SJCRH30 (cell line): ENCODE measurements around the gene CYRIA. TPM values are rescaled to one million over a fixed set of nuclear protein-coding genes. Genes with fewer than 3 reads are reported as not detected.
A peak's percentile ranks its signal among the peaks of the same experiment; 100 is the strongest.

Experiments used
- DNase-seq, 2 experiments: peaks; one replicate each; pipeline ENCODE4 v3.0.0-alpha.2; 2015 to 2020
- H3K27ac ChIP-seq: fragments of 250-450 bp; sonication (Bioruptor Pico); 2 replicates; pipeline ENCODE4 v1.5.1; 2020; ENCODE audit warnings: mild to moderate bottlenecking, moderate library complexity
- H3K27me3 ChIP-seq: fragments of 250-450 bp; sonication (Bioruptor Pico); 2 replicates; pipeline ENCODE4 v1.5.1; 2020; ENCODE audit warnings: mild to moderate bottlenecking, moderate library complexity
- H3K36me3 ChIP-seq: fragments of 250-450 bp; sonication (Bioruptor Pico); 2 replicates; pipeline ENCODE4 v1.5.1; 2020; ENCODE audit warnings: mild to moderate bottlenecking, moderate library complexity
- H3K4me1 ChIP-seq: fragments of 250-450 bp; sonication (Bioruptor Pico); 2 replicates; pipeline ENCODE4 v1.5.1; 2020; ENCODE audit warnings: mild to moderate bottlenecking, moderate library complexity
- H3K4me3 ChIP-seq: fragments of 250-450 bp; sonication (Bioruptor Pico); 2 replicates; pipeline ENCODE4 v1.5.1; 2020; ENCODE audit warnings: mild to moderate bottlenecking, moderate library complexity
- H3K9me3 ChIP-seq: fragments of 250-450 bp; sonication (Bioruptor Pico); replicated peaks from 2 replicates; pipeline ENCODE4 v1.5.1; 2020; ENCODE audit warnings: mild to moderate bottlenecking, moderate library complexity
- total RNA-seq: library from RNA; depleted of rRNA; stranded (reverse); fragments of >200 nt; shearing (Covaris generic); gene quantifications from 2 replicates; pipeline ENCODE4 v1.2.3, GENCODE V29; 2014

The CYRIA gene
- total RNA-seq, 1 experiment from 2014 or later = 22.2 TPM

DNA sequence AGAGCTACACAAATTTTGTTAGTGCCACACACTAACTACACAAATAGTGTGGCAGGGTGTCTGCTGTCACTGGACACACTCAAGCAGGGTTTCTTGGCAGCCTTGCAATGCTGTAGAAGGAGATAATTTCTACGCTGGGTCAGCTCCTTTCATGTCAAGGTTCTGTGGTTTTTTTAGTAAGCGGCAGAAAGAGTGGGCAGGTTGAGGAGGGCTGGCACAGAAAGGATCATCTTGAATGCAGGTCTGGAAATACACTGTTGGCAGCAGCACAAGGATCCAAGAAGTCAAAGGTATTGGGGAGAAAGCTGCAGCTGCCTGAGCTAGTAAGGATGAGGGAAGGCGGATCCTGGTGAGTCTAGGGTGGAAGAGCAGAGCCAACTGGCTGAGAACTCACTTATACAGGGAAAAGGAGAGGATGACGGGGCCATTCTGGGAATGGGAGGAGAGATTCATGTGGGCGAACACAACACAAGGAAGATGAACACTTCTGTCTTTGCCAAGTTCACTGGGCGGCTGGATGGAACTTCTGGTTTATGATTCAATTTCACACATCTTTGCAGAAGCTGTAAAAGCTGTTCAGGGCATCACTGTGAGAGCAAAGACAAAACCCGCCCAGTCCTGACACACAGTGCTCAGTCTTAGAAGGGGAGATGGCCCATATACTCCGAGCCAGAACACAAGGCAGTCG, 16.9 kb upstream of the CYRIA start:
- Histone ChIP-seq H3K27ac (no peak overlapping the region), H3K4me3 (no peak overlapping the region), H3K9me3 (peaks cover 7% of the 10 kb centered on the region; the same call in 1 of the 2 replicates), H3K4me1 (no peaks in the 10 kb centered on the region), H3K27me3 (no peaks in the 10 kb centered on the region), H3K36me3 (no peaks in the 10 kb centered on the region)
- DNase-seq = no peak

DNA sequence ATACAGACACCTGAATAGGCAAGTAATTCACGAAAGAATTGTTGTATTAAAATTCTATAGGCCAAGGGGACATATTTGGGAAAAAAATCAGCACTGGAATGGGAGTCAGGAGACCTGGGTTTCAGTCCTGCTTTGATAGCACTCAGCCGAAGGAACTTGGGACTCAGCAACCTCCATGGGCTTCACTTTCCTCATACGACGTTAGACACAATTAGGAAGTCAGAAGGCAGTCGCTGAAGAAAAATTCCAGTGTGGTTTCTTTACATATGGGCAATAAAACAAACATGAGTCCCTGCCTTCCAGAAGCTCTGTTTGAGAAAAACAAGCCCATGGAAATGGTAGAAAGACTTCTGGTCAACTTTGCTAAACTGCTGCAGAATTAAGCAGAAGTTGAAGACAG, 15.1 kb upstream of the CYRIA start:
- Histone ChIP-seq H3K4me3 (no peak overlapping the region), H3K27ac (no peak overlapping the region), H3K4me1 (no peaks in the 10 kb centered on the region), H3K27me3 (no peaks in the 10 kb centered on the region), H3K36me3 (no peaks in the 10 kb centered on the region), H3K9me3 (peaks cover 8% of the 10 kb centered on the region)
- no peak for DNase-seq

DNA sequence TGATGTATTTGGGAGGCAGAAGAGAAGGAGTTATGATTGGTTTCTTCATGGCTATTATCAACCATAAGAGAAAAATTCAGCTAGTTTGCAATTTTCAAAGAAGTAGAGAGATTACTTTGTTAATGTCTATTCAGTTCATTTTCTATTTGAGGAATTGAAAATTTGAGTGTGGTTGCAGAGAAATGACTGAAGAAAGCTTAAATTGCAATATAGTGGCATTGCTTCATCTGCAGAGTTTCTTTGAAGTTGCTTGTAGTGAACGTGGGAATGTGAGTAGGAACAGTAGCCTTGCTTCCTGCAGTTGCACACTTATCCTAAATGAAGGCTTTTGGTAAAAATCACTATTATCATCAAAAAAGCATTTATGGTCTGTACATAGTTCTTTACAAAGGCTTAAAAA, 14.7 kb upstream of the CYRIA start:
- Histone ChIP-seq H3K4me1 (no peaks in the 10 kb centered on the region), H3K9me3 (peaks cover 8% of the 10 kb centered on the region), H3K27me3 (no peaks in the 10 kb centered on the region), H3K4me3 (no peak overlapping the region), H3K36me3 (no peaks in the 10 kb centered on the region), H3K27ac (no peak overlapping the region)
- no peak for DNase-seq

DNA sequence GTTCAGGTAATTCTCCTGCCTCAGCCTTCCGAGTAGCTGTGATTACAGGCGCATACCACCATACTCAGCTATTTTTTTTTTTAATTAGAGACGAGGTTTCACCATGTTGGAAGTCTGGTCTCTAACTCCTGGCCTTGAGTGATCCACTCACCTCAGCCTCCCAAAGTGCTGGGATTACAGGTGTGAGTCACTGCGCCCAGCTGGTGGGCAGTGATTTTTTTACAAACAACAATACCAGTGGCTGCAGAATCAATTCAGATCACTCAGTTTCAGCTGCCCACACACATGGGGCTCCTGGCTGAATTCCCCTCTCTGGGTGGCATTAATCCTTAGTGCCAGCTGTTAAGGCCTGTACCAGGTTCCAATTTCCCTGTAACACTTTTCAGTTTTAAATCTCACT, 13.3 kb upstream of the CYRIA start:
- DNase-seq = no peak
- H3K4me3 ChIP-seq = no peak overlapping the region
- H3K4me1 ChIP-seq = no peaks in the 10 kb centered on the region
- H3K9me3 ChIP-seq = peaks cover 8% of the 10 kb centered on the region
- H3K36me3 ChIP-seq = no peaks in the 10 kb centered on the region
- H3K27me3 ChIP-seq = no peaks in the 10 kb centered on the region
- H3K27ac ChIP-seq = no peak overlapping the region

DNA sequence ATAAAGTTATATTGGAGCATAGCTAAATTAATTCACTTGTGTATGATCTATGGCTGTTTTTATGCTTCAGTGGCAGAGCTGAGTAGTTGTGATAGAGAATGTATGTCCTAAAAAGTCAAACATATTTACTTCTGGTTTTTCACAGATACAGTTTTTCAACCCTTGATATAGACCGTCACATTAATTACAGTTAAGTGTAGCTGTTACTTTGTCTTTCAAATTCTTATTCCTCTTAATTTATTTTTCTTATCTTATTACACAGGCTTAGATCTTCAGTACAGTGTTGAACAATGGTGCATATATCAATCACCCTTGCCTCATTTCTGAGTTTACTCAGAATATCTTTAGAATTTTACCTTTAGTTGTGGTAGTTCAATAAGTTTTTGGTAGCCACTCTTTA, 12.2 kb upstream of the CYRIA start:
- H3K27me3 ChIP-seq = no peaks in the 10 kb centered on the region
- no peak for DNase-seq
- no peaks in the 10 kb centered on the region for H3K36me3 ChIP-seq
- H3K4me3 ChIP-seq = no peak overlapping the region
- no peaks in the 10 kb centered on the region for H3K4me1 ChIP-seq
- H3K27ac ChIP-seq = no peak overlapping the region
- peaks cover 8% of the 10 kb centered on the region for H3K9me3 ChIP-seq

DNA sequence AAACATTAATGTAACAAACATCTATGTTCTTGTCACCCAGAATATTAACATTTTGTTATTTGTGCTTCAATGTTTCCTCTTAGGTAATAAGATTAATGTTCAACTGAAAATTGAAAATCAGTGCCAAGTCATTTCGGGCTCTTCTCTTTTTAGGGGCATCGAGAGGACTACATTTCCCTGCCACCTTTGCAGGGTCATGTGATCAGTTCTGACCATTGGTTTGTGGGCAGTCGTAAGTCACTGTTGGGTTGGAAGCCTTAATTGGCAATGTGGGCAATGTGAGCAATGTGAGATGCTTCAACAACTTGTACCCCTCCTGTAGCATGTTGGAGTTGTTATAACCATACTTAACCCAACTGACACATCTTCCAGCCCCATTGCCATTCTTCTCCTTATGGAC, 10.1 kb upstream of the CYRIA start:
- Histone ChIP-seq H3K27me3 (no peaks in the 10 kb centered on the region), H3K4me1 (no peaks in the 10 kb centered on the region), H3K9me3 (peaks cover 8% of the 10 kb centered on the region), H3K27ac (no peak overlapping the region), H3K4me3 (no peak overlapping the region), H3K36me3 (no peaks in the 10 kb centered on the region)
- DNase-seq = no peak

DNA sequence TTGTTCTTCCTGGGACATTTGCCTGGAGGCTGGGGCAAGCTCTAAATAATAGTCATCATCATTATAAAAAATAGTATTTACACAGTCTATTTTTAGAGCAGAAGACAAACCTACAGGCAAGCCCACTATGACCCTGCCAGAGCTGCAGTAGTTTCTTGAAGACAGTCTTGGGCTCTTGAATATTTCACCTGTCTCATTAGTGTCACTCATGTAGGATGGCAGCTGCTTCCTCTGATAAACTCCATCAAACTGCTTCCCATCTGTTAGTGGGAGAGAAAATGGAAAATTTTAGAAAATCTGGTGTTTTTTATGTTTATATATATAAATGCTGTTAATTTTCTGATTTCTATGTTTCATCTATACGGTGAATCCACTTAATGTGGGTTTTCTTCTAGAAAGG, 8.5 kb upstream of the CYRIA start:
- peaks cover 8% of the 10 kb centered on the region for H3K9me3 ChIP-seq
- H3K4me1 ChIP-seq = no peaks in the 10 kb centered on the region
- no peak for DNase-seq
- H3K36me3 ChIP-seq = no peaks in the 10 kb centered on the region
- H3K27ac ChIP-seq = no peak overlapping the region
- no peak overlapping the region for H3K4me3 ChIP-seq
- H3K27me3 ChIP-seq = no peaks in the 10 kb centered on the region

DNA sequence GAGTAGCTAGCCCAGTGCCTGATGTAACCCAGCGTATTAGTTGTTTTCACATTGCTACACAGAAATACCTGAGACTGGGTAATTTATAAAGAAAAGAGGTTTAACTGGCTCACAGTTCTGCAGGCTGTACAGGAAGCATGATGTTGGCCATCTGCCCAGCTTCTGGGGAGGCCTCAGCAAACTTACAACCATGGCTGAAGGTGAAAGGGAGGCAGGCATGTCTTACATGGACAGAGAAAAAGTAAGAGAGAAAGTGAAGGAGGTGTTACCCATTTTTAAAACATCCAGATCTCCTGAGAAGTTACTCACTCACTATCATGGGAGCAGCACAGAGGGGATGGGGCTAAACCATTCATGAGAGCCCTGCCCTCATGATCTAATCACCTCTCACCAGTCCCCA, 6.1 kb upstream of the CYRIA start:
- H3K9me3 ChIP-seq = no peaks in the 10 kb centered on the region; the same call in 1 of the 2 replicates
- H3K27me3 ChIP-seq = no peaks in the 10 kb centered on the region
- no peak overlapping the region for H3K27ac ChIP-seq
- H3K4me1 ChIP-seq = no peaks in the 10 kb centered on the region; the same call in 1 of the 2 replicates
- H3K4me3 ChIP-seq = no peak overlapping the region
- no peaks in the 10 kb centered on the region for H3K36me3 ChIP-seq
- DNase-seq = peak; percentile 31 to 46

DNA sequence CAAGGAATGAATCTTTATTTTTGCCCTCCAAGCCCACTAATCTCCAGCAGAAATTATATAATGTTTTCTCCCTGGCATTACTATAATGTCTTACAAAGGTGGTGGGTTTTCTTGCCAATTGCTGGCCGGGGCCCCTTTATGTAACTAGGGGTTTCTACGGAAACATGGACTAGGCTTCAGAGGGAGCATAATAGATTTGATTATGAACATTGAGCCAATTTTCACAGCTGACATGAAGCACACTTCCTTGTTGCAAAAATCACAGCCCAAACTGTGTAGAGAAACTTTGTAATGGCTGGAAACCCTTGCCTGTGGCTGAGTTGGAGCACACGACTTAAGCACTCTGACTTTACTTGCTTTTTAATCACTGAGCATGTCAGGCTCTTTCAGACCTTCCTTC, 3.8 kb upstream of the CYRIA start:
- H3K4me1 ChIP-seq = peaks cover 13% of the 10 kb centered on the region; the same call in 1 of the 2 replicates
- no peaks in the 10 kb centered on the region for H3K9me3 ChIP-seq
- no peak for DNase-seq
- H3K36me3 ChIP-seq = no peaks in the 10 kb centered on the region
- no peak overlapping the region for H3K27ac ChIP-seq
- no peak overlapping the region for H3K4me3 ChIP-seq
- H3K27me3 ChIP-seq = no peaks in the 10 kb centered on the region

- Histone ChIP-seq H3K4me3 (peak overlapping the region; percentile 64), H3K27me3 (no peaks in the 10 kb centered on the region), H3K27ac (peak overlapping the region; percentile 20; the same call in 1 of the 2 replicates), H3K36me3 (no peaks in the 10 kb centered on the region), H3K4me1 (peaks cover 22% of the 10 kb centered on the region; the same call in 1 of the 2 replicates), H3K9me3 (no peaks in the 10 kb centered on the region)
- peak; percentile 46 to 77 for DNase-seq
Measured at GRCh38 chr2:16666449-16666801, 791 bp upstream of the CYRIA start.

DNA sequence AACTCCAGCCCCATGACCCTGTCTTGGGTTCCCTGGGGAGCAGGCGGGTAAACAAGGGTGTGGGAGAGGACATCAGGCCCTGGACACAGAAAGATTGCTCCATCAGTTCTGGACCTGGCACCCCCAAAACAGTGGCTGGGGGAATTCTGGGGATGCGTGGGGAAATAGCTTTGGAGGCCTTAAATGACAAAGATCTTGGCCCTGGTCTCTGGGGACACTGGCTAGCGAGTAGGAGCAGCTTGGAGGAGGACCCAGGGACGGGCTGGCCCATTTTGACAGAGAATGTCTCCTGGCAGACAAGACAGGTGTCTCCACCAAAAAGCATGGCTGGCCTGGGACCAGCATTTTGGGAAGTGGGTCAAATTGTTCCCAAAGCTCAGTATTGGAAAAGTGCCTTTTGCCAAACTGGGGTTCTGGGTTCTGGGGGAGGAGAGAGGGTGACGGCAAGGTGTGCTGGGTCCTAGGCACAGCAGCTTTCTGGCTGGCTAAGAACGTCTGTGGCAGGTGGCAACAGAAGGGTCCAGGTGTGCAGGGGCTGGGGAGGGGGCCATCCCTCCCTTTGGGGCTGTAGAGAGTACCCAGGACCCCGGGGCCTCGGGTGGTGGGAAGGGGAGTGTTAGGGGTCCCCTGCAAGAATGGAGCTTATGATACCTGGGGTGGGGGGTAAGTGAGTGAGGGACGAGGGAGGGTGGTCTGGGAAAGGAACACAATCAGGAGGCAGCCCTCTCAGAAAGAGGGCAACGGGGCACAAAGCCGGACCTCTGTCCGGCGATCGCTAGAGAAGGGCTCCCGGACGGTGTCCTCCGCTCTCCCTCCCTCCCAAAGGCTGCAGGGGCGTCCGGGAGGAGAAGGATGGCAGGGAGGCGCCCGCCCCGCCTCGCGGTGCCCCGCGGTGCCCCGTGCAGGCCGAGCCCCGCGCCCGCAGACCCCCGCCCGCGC, 556 bp downstream of the CYRIA start:
- no peaks in the 10 kb centered on the region for H3K36me3 ChIP-seq
- H3K27ac ChIP-seq = no peak overlapping the region
- peak; percentile 43 to 55 for DNase-seq
- peaks cover 22% of the 10 kb centered on the region; the same call in 1 of the 2 replicates for H3K4me1 ChIP-seq
- peak overlapping the region; percentile 69 for H3K4me3 ChIP-seq
- no peaks in the 10 kb centered on the region for H3K27me3 ChIP-seq
- no peaks in the 10 kb centered on the region for H3K9me3 ChIP-seq

GRCh38 chr2:16664052-16664731, 1.4 kb downstream of the CYRIA start:
- H3K27me3 ChIP-seq = no peaks in the 10 kb centered on the region
- no peaks in the 10 kb centered on the region for H3K9me3 ChIP-seq
- peak overlapping the region; percentile 69 for H3K4me3 ChIP-seq
- H3K36me3 ChIP-seq = no peaks in the 10 kb centered on the region
- peak; percentile 62 to 72 for DNase-seq
- H3K4me1 ChIP-seq = peaks cover 22% of the 10 kb centered on the region; the same call in 1 of the 2 replicates
- H3K27ac ChIP-seq = no peak overlapping the region

GRCh38 chr2:16663121-16663905, 2.3 kb downstream of the CYRIA start:
- no peak overlapping the region for H3K27ac ChIP-seq
- peaks cover 22% of the 10 kb centered on the region; the same call in 1 of the 2 replicates for H3K4me1 ChIP-seq
- H3K27me3 ChIP-seq = no peaks in the 10 kb centered on the region
- H3K4me3 ChIP-seq = no peak overlapping the region
- no peak for DNase-seq
- no peaks in the 10 kb centered on the region for H3K36me3 ChIP-seq
- no peaks in the 10 kb centered on the region for H3K9me3 ChIP-seq
